GM21390 (cell line): ENCODE measurements around the gene AGL.
"Not testable (repeated sequence)": the region's sequence is repeated elsewhere in the genome, so short reads cannot be mapped to it uniquely, and the experiment has no call there.

Experiments
- ATAC-seq: cut with Tn5 transposase; IDR thresholded peaks from one replicate; pipeline ENCODE4 v1.9.1; 2021; ENCODE audit not compliant: unreplicated experiment

Gene AGL

DNA sequence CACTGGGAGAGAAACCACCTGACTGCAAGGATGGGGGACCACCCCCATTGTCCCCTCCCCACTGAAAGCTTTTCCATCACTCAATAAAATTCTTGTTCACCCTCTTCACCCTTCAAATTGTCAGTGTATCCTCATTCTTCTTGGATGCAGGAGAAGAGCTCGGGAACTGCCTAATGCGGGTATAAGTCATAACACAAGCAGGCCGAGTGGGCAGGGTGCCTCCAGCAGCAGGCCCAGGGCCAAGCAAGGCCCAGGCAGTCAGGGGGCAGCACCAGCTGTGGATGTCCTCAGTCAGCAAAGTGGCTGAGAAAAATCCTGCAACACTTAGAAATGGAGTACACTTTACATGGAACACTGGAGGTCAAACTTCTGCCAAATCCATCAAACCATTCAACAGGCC lies 85.9 kb downstream of the AGL start:
- ATAC-seq: no peak

DNA sequence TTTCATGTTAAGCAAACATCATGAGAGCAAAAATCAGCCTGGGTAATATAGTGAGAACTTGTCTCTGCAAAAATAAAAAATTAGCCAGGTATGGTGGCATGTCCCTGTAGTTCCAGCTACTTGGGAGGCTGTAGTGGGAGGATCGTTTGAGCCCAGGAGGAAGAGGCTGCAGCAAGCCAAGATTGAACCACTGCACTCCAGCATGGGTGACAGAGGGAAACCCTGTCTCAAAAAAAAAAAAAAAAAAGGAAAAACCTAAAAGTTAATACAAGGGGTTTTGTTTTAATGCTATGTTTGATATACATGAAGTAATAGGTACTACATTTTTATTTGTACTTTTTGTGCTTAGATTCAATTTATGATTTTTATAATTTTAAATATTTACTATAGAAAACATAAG lies 92.6 kb downstream of the AGL start:
- ATAC-seq: no peak

DNA sequence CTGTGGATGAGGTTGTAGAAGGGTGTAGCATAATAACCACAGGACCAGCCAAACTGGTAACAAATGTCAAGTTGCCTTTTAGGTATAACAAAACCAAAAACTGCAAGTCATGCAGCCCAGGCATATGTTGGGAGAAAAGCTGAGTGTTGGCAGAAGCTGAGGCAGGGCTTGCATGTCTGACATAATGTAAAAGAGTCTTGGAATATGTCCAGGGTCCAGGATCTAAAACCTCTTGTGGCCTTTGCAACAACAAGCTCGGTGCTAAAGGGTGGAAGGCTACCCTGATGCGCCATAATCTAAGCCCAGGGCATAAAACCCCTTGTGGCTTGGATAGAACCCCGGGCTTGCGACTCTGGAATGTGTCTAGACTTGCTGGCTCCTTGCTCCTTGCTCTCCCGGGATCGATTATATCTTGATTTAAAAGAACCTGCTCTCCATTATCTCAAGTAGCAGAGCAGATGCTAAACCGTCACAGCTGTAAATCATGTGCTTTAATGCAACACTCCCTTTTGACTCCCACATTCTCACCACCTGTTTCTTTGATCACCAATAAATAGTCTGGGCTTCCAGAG lies 93.1 kb downstream of the AGL start:
- no peak for ATAC-seq

DNA sequence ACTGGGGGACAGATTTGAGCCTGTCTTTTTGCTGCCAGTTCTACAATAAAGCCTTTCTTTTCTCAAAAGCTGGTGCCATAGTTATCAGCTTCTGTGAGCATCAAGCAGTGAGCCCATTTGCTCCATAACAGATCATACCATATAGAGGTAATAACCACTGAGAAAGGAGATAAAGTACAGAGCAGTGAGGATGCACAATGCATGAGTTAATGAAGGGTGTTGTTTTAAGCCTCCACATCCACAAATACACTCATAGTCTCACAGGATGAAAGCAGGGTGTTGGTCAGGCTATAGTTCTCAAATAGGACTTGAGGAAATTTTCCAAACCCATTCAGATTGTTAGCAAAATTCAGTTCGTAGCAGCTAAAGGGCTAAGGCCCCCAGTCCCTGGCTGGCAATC lies 94.0 kb downstream of the AGL start:
- no peak for ATAC-seq

DNA sequence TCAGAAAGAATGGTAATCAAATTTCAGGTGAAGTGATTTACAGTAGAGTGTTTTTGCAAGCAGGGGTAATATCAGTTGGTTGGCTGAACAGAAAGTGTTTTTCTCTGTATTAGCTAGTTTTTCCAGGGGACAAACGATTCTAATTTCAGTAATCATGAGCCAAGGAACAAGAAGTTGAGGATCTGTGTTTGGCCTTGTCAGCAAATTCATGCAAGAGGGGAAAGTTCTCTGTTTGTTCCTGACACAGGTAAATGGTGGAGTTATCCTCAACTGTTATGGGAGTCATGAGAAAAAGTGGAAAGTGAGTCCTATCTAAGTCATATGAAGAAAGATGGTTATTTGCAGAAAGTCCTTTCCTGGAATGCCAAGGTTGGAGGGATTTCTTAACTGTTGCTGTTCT lies 95.0 kb downstream of the AGL start:
- ATAC-seq: no peak

DNA sequence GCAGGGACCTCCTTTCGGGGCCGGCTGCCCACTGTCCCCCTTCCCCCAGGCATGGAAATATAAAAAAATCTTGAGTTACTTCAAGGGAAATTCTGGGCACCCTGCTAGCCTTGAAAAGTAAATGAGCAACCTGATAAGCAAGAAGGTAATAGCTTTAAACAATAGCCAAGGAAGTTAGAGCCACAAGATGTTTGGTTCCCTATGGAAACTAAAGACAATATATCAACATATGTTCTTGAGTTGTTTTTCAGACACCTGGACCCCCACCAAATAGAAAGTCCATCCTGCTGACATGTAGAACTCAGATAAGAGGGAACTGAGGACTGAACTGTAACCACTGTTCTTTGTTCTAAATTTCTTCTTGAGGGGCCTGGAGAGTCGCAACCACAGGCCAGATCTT lies 100.3 kb downstream of the AGL start:
- no peak for ATAC-seq

DNA sequence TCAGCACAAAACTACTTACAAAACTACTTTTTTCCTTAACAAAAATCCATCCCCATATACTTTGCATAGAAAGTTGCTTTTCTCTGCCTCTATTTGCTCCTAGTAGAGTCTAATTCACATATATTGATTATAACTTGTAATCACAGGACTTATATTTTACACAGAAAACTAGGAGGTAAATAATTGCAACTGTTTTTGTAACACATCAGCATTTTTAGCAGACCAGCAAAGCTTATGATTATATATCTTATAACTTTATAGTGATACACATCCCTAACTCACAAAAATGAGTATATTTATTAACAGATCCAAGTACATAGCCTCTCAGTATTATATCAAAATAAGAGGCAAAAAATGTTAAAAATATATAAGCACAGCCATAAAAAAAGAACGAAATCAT lies 102.4 kb downstream of the AGL start:
- ATAC-seq: no peak

DNA sequence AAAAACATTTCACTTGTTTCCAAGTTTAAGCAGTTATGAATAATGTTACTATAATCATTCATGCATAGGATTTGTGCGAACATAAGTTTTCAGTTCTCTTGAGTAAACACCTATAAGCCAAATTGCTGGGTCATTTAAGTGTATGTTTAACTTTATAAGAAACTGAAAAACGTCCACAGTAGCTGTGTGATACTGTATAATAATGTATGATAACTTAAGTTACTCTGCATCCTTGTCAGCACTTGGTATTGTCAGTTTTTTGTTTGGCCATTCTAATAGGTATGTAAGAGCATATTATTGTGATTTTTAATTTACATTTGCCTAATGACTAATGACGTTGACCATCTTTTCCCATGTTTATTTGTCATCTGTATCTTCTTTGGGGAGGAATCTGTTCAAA lies 105.2 kb downstream of the AGL start:
- no peak for ATAC-seq

DNA sequence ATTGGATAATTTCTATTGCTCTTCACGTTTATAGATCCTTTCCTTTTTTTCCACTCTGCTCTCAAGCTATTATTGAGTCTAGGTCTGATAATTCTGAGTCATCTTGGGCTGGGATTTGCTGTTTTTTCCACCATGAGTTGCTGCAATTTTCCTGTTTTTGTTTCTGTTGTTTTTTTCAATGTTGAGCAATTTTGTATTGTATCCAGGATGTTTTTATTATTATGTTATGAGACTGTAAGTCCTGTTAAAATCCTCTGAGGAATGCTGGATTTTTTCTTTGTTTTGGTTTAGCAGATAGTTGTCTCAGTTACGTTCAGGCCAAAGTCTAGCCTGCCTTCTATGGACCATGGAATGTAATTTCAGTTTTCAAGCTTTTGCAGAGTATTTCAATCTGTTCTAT lies 106.6 kb downstream of the AGL start:
- no peak for ATAC-seq

DNA sequence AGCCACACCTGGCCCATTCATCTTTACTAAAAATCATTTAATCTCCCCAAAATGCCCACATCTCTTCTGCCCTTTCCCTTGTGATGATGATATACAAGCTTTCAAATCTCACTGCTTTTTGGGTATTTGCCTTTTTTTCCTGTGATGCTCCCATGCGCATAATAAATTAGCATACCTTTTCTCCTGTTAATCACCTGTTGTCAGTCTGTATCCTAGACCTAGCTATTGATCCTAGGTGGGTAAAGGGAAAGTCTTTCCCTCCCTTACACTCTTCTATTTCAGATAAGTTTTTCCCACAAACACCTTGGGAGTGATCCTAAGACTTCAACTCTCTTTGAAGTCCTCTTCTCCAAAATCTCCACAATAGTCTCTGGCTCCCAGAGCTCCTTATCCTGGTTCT lies 107.7 kb downstream of the AGL start:
- no peak for ATAC-seq

DNA sequence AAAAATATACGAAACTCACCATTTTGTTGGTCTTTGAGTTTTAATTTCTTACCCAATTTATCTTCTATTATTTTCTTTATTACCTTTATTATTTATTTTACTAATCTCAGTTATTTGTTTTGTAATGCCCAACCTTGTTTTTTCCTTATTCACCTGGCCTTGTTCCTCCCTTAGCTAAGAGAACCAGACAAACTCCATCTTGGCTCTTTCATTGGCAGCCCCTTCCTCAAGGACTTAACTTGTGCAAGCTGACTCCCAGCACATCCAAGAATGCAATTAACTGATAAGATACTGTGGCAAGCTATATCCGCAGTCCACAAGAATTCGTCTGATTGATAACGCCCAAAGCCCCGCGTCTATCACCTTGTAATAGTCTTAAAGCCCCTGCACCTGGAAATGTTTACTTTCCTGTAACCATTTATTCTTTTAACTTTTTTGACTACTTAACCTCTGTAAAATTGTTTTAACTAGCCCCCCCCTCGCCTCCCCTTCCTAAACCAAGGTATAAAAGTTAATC lies 109.1 kb downstream of the AGL start:
- not testable (repeated sequence) for ATAC-seq

DNA sequence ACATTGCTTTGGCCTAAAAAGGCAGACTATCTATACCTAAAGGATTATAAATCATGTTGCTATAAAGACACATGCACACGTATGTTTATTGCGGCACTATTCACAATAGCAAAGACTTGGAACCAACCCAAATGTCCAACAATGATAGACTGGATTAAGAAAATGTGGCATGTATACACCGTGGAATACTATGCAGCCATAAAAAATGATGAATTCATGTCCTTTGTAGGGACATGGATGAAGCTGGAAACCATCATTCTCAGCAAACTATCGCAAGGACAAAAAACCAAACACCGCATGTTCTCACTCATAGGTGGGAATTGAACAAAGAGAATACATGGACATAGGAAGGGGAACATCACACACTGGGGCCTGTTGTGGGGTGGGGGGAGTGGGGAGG lies 110.1 kb downstream of the AGL start:
- not testable (repeated sequence) for ATAC-seq

DNA sequence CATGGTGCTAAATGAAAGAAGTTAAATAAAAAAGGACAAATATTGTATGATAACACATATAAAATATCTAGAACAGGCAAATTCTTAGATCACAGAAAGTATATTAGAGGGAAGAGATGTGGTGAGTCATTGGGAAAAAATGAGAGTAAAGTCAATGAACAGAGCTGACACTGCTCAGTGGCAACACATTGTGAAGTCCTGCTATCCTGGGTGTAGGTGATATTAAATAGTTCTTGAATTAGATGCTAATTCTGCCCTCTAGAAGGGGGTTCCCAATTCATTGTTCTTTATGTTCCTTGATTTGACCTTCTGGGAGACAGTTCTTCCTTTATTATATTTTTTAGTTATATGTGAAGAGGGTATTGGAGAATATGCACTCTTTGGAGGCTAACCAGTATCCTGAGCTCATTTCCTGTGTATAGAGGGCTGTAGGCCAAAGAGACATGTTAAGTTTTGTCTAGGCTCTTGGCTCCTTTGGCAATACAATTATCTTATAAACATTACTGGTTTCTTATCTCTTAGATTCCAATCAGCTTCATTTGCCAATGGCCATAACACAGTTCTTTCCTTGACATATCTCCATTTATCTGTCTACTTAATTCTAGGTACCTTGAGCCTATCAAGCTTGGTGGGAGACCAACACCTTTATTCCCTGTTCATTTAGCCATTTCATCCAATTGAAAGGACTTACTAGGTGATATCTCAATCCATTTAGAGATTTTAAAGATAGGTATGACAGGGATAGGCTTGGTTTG lies 113.1 kb downstream of the AGL start:
- ATAC-seq: no peak

DNA sequence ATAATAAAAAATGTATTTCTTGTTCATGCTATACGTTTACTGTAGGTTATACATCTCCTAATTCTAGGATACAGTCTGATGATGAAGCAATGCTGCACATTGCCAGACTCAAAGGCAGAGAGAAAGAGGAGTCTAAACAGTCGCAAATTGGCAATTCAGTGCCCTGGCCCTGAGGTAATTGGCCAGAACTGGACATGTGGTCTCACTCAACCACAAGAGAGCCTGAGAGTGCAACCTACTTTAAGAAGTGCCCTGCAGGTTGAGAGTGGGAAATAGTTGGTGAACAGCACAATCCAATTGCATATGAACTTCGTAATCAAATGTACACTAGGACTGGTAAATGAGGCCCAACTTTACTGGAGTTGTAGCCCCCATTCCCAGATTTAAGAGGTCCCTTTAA lies 114.6 kb downstream of the AGL start:
- no peak for ATAC-seq

DNA sequence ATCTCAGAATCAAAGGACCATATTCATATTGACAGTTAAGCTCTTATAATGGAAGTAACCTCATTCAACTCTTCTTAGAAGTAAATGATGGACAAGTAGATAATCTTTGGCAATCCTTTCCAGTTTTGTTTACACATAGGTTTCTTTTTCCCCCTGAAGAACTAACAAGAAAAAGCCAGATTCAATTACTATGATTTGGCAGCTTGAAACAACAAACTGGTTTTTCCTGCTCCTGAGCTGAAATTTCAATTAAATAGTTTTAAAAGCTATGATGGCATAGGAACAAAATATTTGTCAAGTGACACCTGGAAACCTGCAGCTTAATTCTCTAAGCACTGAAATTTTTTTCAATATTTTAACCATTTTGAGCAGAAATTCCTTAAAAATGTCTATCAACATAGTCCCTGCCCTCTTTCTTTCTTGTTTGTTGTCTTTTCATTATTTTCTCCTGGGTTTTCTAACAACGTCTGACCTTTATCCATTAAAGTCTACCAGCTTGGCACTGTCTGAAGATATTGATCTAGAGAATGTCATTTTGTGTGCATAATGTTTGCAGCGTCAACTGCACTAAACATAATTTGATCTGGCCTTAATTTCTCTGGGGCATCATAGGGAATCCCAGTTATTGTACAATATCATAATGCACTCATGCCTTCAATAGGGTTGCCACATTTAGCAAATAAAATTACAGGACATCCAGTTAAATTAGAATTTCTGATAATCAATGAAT lies 115.7 kb downstream of the AGL start:
- ATAC-seq: no peak

DNA sequence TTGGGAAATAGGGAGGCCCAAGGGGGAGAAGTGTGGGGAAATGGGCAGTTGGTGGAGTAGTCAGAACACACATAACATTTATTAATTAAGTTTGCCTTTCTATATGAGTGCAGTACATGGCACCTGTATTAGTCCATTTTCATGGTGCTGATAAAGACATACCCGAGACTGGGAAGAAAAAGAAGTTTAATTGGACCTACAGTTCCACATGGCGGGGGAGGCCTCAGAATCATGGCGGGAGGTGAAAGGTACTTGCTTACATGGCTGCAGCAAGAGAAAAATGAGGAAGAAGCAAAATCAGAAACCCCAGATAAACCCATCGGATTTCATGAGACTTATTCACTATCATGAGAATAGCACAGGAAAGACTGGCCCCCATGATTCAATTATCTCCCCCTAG lies 118.1 kb downstream of the AGL start:
- ATAC-seq: no peak

DNA sequence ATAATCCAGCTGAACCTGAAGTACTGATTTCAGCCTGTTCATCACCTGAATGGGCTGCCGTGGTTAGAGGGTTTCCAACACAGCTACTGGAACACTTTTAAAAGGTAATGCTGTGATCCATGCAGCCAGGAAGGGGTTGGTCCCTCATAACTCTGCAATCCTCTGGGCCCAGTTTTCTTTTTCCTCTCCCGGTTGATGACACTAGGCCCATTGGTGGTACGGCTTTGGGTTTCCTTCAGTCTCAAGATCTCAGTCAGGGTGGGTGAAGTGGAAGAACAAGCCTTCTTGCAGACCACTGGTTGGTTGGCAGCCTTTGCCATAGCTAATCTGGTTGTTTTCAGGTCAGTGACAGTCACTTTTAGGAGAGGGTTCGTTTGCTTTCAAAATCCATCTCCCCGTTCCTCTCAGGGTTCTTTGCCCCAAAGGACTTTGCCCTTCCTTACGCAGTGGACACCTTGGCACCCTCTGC lies 119.1 kb downstream of the AGL start:
- ATAC-seq: peak; percentile 3

DNA sequence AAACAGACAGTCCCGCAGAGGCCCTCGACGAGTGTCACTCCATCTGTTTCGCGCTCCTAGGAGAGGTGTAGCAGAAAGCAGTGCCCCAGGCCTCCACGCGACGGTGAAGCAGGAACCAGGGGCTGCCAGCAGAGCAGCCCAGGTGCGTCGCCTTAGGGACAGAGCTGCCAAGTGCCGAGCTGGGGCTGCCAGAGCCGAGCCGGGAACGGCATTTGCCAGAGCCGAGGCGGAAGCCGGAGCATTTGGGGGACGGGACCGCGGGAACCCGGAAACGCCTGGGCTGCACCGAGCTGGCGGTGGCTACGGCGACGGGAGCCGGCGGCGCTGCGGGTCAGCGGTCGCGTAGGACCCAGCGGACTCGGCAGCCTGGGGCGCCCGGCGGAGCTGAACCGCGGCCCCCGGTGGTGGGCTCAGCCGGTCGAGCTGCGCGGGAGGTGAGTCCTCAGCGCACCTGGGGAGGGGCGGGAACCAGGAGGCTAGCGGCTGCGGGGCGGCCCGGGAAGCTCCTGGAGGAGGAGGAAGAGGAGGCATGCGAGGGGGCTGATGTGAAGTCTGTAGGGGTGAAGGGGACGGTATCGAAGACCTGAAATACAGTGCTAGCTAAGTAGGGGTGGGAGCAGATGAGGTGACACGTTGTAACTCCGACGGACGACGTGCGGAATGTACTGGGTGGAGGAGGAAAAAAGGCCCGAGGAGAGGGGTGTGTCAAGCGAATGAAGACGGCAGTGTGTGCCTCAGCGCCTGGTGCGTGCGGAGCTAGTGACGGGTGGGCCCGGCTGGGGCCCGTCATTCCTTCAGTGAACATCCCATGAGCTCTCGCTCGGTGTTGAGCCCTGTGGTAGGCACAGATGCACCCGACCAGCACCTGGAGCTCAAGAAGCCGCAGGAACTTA lies 119.8 kb downstream of the AGL start, which contains the start of gene SLC35A3:
Gene SLC35A3 (plus strand): TSS at position 268 of the 893 bp plus-strand sequence. CDS start 23,559 bp downstream, outside the sequence.
- peak; percentile 89 for ATAC-seq

DNA sequence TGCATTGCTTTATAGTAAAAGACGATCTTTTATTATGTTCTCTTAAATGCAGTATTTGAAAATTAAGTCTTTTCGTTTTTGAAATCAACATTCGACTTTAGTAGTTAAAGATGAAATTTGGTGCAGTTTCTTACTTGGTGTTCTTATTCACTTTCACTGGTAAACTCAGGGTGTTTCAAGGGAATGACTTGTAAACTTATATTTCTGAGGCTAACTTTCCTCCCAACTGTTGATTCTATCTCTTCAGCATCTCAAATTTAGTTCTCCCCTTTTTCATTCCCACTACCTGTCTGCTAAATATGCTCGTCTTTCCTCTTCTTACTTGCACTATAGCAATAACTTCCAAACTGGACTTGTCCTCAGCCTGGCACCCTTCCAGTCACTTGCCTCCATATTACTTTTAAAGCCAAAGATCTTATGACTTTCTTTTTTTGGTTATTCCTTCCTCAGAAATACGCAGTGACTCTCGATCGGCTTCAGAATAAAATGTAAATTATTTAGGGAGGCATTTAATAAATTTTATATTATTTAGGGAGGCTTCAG lies 120.6 kb downstream of the AGL start:
- ATAC-seq: no peak

DNA sequence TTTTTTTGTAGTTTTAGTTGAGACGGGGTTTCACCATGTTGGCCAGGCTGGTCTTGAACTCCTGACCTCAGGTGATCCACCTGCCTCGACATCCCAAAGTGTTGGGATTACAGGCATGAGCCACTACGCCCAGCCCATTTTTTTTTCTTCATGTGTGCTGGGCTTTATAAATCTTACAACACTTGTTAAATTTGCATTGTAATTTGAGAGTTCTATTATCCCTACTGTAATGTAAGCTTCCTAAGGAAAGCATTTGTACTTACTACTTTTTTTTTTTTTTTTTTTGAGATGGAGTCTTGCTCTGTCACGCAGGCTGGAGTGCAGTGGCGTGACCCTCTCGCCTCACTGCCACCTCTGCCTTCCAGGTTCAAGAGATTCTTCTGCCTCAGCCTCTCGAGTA lies 121.9 kb downstream of the AGL start:
- ATAC-seq: not testable (repeated sequence)
